GM12872 (cell line): ENCODE data around the gene RRAS.

ENCODE experiments used
- TF ChIP-seq, protein P1 (sequence below): IDR thresholded peaks from 3 replicates; pipeline ENCODE4 v1.5.1; 2011; ENCODE audit warnings: low read depth, mild to moderate bottlenecking, low read length, moderate library complexity; ENCODE audit not compliant: insufficient read depth

Gene RRAS

DNA sequence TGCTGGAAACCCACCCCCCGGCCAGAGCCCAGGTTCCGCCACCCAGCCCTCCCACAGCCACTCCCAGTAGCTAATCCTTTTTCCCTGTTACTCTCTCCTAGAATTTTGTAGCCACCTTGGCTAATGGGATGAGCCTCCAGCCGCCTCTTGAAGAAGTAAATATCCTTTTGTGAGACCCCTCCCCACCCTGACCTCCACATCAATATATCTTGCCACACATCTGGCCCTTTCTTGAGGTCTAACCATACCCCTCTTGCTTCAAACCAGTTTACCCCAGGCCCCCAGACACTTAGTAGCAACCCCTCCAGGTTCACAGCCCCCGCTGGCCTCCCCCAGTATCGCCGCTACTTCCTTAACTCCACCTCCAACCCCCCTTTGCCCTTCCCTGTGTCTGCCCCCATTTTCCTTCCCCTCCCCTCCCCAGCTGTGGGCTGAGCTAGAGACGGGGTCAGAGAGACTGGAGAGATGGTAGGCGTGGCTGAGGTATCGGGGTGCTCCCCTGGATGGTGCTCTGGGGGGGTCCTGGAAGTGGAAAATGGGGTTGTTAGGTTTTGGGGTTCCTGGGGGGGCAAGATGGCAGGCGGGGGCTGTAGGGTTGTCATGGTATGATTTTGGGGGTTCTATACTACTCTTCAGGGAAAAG lies 39.9 kb upstream of the RRAS start:
- TF ChIP-seq, protein P1, sequence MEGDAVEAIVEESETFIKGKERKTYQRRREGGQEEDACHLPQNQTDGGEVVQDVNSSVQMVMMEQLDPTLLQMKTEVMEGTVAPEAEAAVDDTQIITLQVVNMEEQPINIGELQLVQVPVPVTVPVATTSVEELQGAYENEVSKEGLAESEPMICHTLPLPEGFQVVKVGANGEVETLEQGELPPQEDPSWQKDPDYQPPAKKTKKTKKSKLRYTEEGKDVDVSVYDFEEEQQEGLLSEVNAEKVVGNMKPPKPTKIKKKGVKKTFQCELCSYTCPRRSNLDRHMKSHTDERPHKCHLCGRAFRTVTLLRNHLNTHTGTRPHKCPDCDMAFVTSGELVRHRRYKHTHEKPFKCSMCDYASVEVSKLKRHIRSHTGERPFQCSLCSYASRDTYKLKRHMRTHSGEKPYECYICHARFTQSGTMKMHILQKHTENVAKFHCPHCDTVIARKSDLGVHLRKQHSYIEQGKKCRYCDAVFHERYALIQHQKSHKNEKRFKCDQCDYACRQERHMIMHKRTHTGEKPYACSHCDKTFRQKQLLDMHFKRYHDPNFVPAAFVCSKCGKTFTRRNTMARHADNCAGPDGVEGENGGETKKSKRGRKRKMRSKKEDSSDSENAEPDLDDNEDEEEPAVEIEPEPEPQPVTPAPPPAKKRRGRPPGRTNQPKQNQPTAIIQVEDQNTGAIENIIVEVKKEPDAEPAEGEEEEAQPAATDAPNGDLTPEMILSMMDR: 0 out of 3 replicates have a peak, but pooled peaks have one; percentile 2

DNA sequence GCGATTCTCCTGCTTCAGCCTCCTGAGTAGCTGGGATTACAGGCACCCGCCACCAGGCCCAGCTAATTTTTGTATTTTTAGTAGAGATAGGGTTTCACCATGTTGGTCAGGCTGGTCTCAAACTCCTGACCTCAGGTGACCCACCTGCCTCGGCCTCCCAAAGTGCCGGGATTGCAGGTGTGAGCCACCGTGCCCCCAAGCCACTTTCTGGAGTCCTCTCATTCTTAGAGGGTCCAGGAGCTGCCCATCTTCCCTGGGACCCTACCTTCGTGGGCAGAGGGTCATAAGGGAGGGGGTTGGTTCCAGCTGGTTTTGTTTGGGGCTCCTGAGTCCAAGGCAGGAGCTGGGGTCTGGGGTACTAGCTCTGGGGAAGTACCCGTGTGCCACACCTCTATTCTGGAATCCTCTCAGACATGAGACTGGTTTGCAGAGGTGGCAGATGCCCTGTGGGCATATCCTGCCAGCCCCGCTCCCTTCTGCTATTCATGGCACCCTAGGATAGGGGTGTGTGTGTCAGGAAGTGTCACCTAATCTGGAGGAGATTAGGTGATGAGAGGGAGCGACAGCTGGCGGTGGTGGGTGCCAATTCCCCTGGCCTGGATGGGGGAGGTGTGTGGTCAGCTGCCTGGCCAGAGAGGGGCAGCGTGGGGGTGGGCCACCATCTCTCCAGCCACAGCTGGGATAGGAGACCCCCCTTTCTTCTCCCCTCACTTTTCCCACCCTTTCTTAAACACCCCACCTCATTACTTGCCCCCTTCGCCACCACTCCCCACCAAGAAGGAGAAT lies 39.2 kb upstream of the RRAS start:
- TF ChIP-seq, protein P1: no peak

DNA sequence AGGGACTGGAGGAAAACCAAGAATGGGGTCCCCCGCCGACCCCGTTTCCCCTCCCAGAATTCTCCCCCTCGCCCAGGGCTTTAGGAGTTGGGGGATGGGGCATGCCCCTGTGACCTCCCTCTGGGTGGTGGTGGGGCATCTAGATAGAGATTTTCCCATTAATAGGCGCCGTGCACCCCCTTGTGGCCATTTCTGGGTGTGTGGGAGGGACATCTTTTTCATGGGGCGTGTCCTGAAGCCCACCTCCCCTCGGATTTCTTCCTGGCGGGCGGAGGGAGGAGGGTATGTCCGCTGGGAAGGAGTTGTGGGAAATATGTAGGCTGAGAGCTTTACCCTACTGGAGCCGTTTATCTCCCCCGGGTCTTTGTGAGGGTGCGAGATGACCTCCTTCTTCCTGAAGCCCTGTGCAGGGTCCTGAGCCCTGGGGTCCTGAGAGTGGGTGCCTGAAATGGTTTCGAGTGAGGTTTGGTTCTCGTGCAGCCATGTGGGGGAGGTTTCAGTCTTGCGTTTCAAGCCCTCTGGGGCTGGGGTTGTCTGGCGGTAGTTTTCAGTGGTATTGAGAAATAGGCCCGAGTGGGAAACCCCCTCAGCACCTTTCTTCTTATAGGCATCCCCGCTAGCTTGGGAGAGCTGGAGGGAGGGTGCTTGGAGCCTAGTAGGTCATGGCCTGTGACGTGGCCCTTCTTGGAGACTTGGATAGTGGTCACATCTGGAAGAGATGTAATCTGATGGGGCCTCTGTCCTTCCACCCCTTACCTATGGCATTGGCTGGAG lies 38.1 kb upstream of the RRAS start:
- TF ChIP-seq, protein P1: peak; percentile 74

DNA sequence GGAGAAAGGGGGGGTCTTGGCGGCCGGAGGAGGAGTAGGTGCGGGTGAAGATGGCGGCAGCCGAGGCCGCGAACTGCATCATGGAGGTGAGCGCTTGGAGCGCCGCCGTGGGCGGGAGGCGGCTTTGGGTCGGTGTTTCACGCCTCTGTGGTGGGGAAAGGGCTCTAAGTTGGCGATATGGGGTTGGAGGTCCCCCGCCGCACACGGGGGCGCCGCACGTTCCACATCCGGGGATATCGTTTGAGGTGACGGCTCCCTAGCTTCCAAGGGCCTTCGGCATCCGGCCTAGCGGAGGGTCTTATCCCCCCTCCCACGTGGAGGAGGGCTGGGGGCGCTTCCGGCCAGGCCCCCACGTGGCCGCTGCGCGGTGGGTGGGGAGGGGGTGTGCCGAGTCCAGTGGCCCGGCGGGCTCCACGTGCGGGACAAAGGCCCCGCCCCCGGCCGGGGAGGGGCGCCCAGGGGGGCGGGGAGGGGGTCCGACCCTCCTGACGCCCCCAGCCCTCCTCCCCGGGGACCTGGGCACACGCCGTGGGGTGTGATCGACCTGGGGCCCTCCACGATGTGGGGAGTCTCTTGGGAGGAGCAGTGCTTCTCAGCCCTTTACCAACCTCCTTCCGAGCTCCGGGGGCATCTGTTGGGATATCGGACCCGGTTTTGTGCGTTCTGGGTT lies 37.4 kb upstream of the RRAS start, which contains the start of gene PRMT1:
PRMT1 (plus strand) TSS at position 41 of the 670 bp plus-strand sequence; CDS start at position 51, 10 bp downstream.
- TF ChIP-seq, protein P1: no peak

DNA sequence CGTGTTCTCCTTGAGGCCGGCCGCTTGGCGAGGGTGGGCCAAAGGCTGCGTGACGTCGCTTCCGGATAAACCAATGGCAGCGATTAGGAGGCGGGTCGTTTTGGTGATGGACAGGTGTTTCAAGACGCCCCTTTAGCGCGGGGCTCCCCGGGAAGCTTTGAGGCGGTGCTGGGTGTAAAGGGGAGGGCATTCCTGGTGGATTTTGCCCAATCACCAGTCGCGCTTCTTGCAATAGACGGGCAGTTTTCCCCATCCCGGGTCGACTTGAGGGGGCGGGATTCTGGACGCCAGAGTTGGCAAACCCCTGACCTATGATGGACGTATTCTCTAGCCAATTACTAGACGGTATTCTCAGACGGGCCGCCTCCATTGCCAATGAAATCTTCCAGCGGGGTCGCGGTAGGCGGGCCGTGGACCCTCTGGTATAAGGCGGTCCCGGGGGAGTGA lies 36.9 kb upstream of the RRAS start:
- TF ChIP-seq, protein P1: no peak

DNA sequence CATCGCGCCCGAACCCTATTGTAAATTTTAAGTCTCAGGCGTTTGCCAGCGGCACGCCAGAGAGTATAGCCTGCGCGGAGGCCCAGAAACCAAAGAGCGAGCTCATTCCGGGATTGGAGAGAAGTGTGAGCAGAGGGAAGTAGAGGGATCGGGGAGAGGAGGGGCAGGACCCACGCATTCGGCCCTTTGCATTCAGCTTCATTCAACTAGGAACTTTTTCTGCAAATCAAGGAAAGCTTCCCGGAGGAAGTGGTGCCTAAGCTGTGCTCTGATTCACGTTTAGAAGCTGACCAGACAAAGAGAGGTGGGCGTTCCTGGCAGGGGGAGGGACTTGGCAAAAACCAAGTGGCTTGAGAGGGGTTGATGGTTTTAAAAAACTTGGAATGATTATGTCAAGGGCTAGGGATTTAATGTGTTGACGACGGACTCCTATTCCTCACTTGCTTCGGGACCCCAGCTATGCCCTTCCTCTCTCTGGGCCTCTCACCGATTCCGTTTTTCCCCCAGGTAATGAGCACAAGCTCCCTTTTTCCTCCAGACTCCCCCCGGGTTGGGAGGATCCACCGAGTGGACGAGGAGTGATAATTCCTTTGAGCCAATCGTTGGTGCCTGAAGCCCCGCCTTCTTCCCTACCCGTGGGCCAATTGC lies 36.3 kb upstream of the RRAS start:
- TF ChIP-seq, protein P1: no peak
